ENCODE data around the gene GLB1L3. TPM values are rescaled to one million over a fixed set of nuclear protein-coding genes. Genes with fewer than 3 reads are reported as not detected.
"Not testable (repeated sequence)": the region's sequence is repeated elsewhere in the genome, so short reads cannot be mapped to it uniquely, and the experiment has no call there.

GLB1L3 gene
- polyA plus RNA-seq, 1 experiment = not detected

DNA sequence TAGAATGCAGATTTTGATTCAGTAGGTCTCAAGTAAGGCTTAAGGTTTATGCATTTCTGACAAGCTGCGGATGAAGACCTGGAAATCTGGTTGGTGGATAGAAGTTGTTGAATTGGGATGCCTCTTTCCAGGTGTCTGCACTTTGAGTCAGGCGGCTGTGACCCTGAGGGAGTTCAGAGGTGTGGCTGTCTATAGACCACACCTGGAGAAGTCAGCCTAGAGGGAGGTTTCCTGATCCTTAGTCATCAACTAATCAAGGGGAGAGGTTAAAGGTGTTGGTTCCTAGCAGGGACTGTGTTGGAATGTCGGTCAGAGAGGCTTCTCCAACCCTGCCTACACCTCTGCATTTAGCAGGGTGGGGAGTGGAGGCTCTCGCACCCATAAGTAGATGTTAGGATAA lies 63.6 kb downstream of the GLB1L3 start:
- DNase-seq (ENCODE audit: low read depth) = no peak
- TF ChIP-seq CTCF (IDR thresholded peaks at IDR 0.05; ENCODE audit: insufficient read depth, low read depth, low read length) = no peak
- Histone ChIP-seq H3K36me3 (ENCODE audit: control insufficient read depth, insufficient read depth, low read length) (no peaks in the 10 kb centered on the region), H3K4me3 (ENCODE audit: low read depth, low read length) (no peak overlapping the region), H3K27me3 (ENCODE audit: control insufficient read depth, insufficient read depth, low read length) (no peaks in the 10 kb centered on the region)
- CTCF ChIA-PET = no interaction called here
- POLR2A ChIA-PET = no interaction called here

GRCh38 chr11:134340354-134340964 lies 64.3 kb downstream of the GLB1L3 start:
- CTCF ChIA-PET = no interaction called here
- DNase-seq (ENCODE audit: low read depth) = no peak
- H3K36me3 ChIP-seq (ENCODE audit: control insufficient read depth, insufficient read depth, low read length) = no peaks in the 10 kb centered on the region
- no peaks in the 10 kb centered on the region for H3K27me3 ChIP-seq (ENCODE audit: control insufficient read depth, insufficient read depth, low read length)
- POLR2A ChIA-PET = no interaction called here
- TF ChIP-seq CTCF (IDR thresholded peaks at IDR 0.05; ENCODE audit: insufficient read depth, low read depth, low read length) = no peak
- no peak overlapping the region for H3K4me3 ChIP-seq (ENCODE audit: low read depth, low read length)

- no peak for DNase-seq (ENCODE audit: low read depth)
- CTCF ChIA-PET = interaction anchor here (0.6 kb wide), 1 partner anchor 292 kb away, joined by 3 read pairs; no protein-coding TSS in a partner anchor
- no peaks in the 10 kb centered on the region for H3K36me3 ChIP-seq (ENCODE audit: control insufficient read depth, insufficient read depth, low read length)
- no peak for TF ChIP-seq CTCF (IDR thresholded peaks at IDR 0.05; ENCODE audit: insufficient read depth, low read depth, low read length)
- POLR2A ChIA-PET = no interaction called here
- no peak overlapping the region for H3K4me3 ChIP-seq (ENCODE audit: low read depth, low read length)
- H3K27me3 ChIP-seq (ENCODE audit: control insufficient read depth, insufficient read depth, low read length) = no peaks in the 10 kb centered on the region
Measured at GRCh38 chr11:134341805-134342571, 65.8 kb downstream of the GLB1L3 start.

GRCh38 chr11:134342572-134343340 lies 66.6 kb downstream of the GLB1L3 start:
- no peak for DNase-seq (ENCODE audit: low read depth)
- Histone ChIP-seq H3K4me3 (ENCODE audit: low read depth, low read length) (no peak overlapping the region), H3K27me3 (ENCODE audit: control insufficient read depth, insufficient read depth, low read length) (no peaks in the 10 kb centered on the region), H3K36me3 (ENCODE audit: control insufficient read depth, insufficient read depth, low read length) (no peaks in the 10 kb centered on the region)
- POLR2A ChIA-PET = no interaction called here
- CTCF ChIA-PET = no interaction called here
- no peak for TF ChIP-seq CTCF (IDR thresholded peaks at IDR 0.05; ENCODE audit: insufficient read depth, low read depth, low read length)

DNA sequence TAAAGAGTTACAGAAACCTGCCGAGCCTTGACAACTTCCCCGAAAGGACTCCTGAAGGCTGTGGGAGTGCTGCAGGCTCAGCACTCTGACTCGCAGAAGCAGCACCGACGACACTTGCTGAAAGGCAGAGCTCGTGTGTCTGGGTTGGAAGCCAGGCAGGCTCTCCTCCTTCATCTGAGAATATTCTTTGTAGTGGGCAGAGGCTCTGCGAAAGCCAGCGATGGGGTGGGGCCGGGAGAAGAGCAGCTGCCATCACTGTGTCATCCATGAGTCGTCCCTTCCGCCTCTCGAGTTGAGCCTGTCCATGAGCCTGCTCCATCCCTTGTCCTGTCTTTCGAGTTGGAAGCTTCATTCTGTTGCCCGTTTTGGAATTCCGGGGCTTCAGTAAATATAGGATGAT lies 67.5 kb downstream of the GLB1L3 start:
- Histone ChIP-seq H3K4me3 (ENCODE audit: low read depth, low read length) (no peak overlapping the region), H3K27me3 (ENCODE audit: control insufficient read depth, insufficient read depth, low read length) (no peaks in the 10 kb centered on the region), H3K36me3 (ENCODE audit: control insufficient read depth, insufficient read depth, low read length) (no peaks in the 10 kb centered on the region)
- DNase-seq (ENCODE audit: low read depth) = no peak
- ChIA-PET POLR2A (no interaction called here), CTCF (no interaction called here)
- TF ChIP-seq CTCF (IDR thresholded peaks at IDR 0.05; ENCODE audit: insufficient read depth, low read depth, low read length) = no peak

- H3K4me3 ChIP-seq (ENCODE audit: low read depth, low read length); POLR2A ChIA-PET; DNase-seq (ENCODE audit: low read depth); H3K36me3 ChIP-seq (ENCODE audit: control insufficient read depth, insufficient read depth, low read length); H3K27me3 ChIP-seq (ENCODE audit: control insufficient read depth, insufficient read depth, low read length): not testable (repeated sequence)
- CTCF ChIA-PET = interaction anchor here (0.8 kb wide), 1 partner anchor 11 kb away, joined by 3 read pairs; no protein-coding TSS in a partner anchor
Measured at GRCh38 chr11:134344497-134345236, 68.5 kb downstream of the GLB1L3 start.
